Measurements from ENCODE around the gene RPL4.

The RPL4 gene

GRCh38 chr15:66491846-66492245 lies 12.8 kb downstream of the RPL4 start:
- no peak overlapping the region for H3K27ac ChIP-seq
- CTCF ChIA-PET: no interaction called here
- POLR2A ChIA-PET (ENCODE audit: low non-redundant PET): interaction anchor here (0.6 kb wide), 1 partner anchor 121 kb away, joined by 5 read pairs; no protein-coding TSS in a partner anchor
- TF ChIP-seq CTCF (conservative IDR thresholded peaks at IDR 0.05; ENCODE audit: low read depth): no peak
- no peak for DNase-seq (ENCODE audit: low spot score)

DNA sequence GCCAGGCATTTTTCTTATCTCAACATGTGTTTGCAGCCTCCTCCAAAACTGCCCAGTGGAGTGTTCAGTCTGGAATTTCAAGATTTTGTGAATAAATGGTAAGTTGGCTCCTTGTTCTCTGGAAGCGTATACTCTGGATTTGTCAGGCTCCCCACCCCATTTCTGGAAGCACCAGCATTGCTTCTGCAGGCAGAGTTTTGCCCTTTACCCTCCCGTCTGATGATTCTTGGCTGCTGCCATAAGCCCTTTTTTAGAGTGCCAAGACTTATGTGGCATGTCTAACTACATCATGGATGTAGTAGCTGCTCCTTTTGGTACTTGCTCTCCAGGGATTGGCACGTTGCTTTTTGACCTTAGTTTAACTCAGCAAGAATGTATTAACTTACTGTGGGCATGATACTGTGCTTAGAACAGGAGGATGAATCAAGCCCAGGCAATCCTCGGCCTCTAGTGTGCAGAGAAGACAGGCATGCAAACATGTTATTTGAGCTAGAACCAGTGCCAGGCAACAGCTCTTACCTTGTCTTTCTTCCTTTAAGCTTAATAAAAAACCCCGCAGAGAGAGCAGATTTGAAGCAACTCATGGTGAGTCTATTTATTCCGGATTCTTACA lies 15.4 kb downstream of the RPL4 start:
- ChIA-PET CTCF (interaction anchor here (0.6 kb wide), 1 partner anchor 84 kb away, joined by 4 read pairs; no protein-coding TSS in a partner anchor), POLR2A (ENCODE audit: low non-redundant PET) (no interaction called here)
- no peak for DNase-seq (ENCODE audit: low spot score)
- no peak overlapping the region for H3K27ac ChIP-seq
- TF ChIP-seq CTCF (conservative IDR thresholded peaks at IDR 0.05; ENCODE audit: low read depth): no peak

- H3K27ac ChIP-seq: no peak overlapping the region
- ChIA-PET POLR2A (ENCODE audit: low non-redundant PET) (no interaction called here), CTCF (no interaction called here)
- TF ChIP-seq CTCF (conservative IDR thresholded peaks at IDR 0.05; ENCODE audit: low read depth): no peak
- no peak for DNase-seq (ENCODE audit: low spot score)
Observed at GRCh38 chr15:66488525-66488924, 16.1 kb downstream of the RPL4 start.

DNA sequence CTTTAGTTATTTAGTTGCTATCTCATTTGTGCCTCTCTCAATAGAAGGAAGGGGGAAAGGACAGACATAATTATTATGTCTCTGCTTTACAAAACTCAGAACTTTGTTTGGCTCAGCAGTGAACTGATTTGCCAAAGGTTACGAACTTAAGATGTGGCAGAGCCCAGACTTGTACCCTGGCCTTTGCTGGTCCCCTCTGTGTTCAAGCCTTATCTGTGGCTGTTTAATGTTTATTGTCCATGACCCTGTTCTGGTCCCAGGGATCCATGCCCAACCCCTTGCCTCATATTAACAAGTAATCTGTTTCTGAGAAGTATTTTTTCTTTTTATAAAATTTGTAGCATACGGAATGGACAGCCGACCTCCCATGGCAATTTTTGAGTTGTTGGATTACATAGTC lies 17.8 kb downstream of the RPL4 start:
- H3K27ac ChIP-seq: no peak overlapping the region
- CTCF ChIA-PET: interaction anchor here (0.6 to 0.7 kb wide), 2 partner anchors 10 to 98 kb away, joined by 3 to 6 read pairs; no protein-coding TSS in a partner anchor
- TF ChIP-seq CTCF (conservative IDR thresholded peaks at IDR 0.05; ENCODE audit: low read depth): no peak
- POLR2A ChIA-PET (ENCODE audit: low non-redundant PET): no interaction called here
- DNase-seq (ENCODE audit: low spot score): no peak

- POLR2A ChIA-PET (ENCODE audit: low non-redundant PET): no interaction called here
- no peak for TF ChIP-seq CTCF (conservative IDR thresholded peaks at IDR 0.05; ENCODE audit: low read depth)
- no peak overlapping the region for H3K27ac ChIP-seq
- CTCF ChIA-PET: interaction anchor here (1.0 to 1.6 kb wide), 2 partner anchors 11 to 14 kb away, joined by 3 to 5 read pairs; no protein-coding TSS in a partner anchor
- no peak for DNase-seq (ENCODE audit: low spot score)
Observed at GRCh38 chr15:66484539-66485112, 20.0 kb downstream of the RPL4 start.

GRCh38 chr15:66483131-66483566 lies 21.5 kb downstream of the RPL4 start:
- ChIA-PET CTCF (no interaction called here), POLR2A (ENCODE audit: low non-redundant PET) (no interaction called here)
- DNase-seq (ENCODE audit: low spot score): no peak
- no peak for TF ChIP-seq CTCF (conservative IDR thresholded peaks at IDR 0.05; ENCODE audit: low read depth)
- H3K27ac ChIP-seq: peak overlapping the region; percentile 49
